Mammary epithelial cell (primary cell): ENCODE measurements around the gene ITM2C.

ENCODE experiments used
- CTCF ChIP-seq, 2 donors: IDR thresholded peaks in 1 of 2; conservative IDR thresholded peaks in 1 of 2; 2 replicates each; pipeline ENCODE4 v1.5.1; 2011 to 2012; ENCODE audit warnings: inconsistent platforms in 2 of 2, low read length in 2 of 2, mild to moderate bottlenecking in 2 of 2, control low read depth in 1 of 2, low read depth in 1 of 2; ENCODE audit not compliant: insufficient read depth in 1 of 2; ENCODE audit errors: extremely low read depth in 1 of 2
- EZH2 ChIP-seq: IDR thresholded peaks from 2 replicates; pipeline ENCODE4 v1.6.1; 2012; ENCODE audit warnings: low read length, inconsistent platforms, borderline replicate concordance

- TF ChIP-seq CTCF (conservative IDR thresholded peaks at IDR 0.05 in 1 of 2, IDR thresholded peaks at IDR 0.05 in 1 of 2; ENCODE audit: extremely low read depth in 1 of 2, insufficient read depth in 1 of 2, low read depth in 1 of 2, low read length in 2 of 2) (no peak), EZH2 (no peak)
Observed at GRCh38 chr2:230895536-230896345, 31.0 kb downstream of the ITM2C start.
